ENCODE results near the gene CBX7.
A peak's percentile ranks its signal among the peaks of the same experiment; 100 is the strongest.

Gene CBX7

GRCh38 chr22:39152511-39153219 is at the start of gene CBX7:
CBX7 (minus strand) TSS chr22:39152680; CDS start chr22:39152444, 236 bp downstream.
- DNase-seq (ENCODE audit: low read depth), result peak; percentile 88

DNA sequence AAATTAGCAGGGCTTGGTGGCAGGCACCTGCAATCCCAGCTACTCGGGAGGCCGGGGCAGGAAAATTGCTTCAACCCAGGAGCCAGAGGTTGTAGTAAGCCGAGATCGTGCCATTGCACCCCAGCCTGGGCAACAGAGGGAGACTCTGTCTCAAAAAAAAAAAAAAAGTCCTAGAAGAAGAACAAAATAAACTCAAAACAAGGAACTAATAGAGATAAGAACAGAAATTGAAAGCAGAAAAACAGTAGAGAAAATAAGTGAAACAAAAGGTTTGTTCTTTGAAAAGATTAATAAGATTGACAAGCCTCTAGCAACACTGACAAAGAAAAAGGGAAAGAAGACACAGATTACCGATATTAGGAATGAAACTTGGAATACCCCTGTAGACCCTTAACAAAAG is 45.1 kb upstream of the CBX7 start:
- no peak for DNase-seq (ENCODE audit: low read depth)

GRCh38 chr22:39194098-39194497 is 41.6 kb upstream of the CBX7 start:
- no peak for DNase-seq (ENCODE audit: low read depth)

GRCh38 chr22:39188809-39189208 is 36.3 kb upstream of the CBX7 start:
- DNase-seq (ENCODE audit: low read depth), result no peak

DNA sequence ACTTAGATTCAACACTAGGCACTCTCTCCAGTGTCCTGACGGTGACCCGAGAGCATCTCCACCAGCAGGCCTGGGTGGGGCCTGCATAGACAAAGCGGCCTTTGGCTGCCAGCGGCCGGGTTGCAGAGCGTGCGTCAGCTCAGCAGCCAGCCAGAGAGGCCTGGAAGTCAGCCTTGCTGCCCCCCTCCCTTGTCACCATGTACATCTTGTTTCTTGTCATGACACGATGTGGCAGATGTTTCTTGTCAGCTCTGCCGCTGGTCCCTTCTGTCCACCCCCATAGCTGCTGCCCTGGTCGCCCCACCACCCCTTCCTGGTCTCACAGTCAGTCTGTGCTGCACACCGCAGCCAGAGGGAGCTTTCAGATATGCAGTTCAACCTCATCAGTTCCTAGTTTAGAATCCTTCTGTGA is 33.1 kb upstream of the CBX7 start:
- DNase-seq (ENCODE audit: low read depth), result peak; percentile 55

GRCh38 chr22:39184586-39185577 is 32.4 kb upstream of the CBX7 start:
- DNase-seq (ENCODE audit: low read depth), result no peak

DNA sequence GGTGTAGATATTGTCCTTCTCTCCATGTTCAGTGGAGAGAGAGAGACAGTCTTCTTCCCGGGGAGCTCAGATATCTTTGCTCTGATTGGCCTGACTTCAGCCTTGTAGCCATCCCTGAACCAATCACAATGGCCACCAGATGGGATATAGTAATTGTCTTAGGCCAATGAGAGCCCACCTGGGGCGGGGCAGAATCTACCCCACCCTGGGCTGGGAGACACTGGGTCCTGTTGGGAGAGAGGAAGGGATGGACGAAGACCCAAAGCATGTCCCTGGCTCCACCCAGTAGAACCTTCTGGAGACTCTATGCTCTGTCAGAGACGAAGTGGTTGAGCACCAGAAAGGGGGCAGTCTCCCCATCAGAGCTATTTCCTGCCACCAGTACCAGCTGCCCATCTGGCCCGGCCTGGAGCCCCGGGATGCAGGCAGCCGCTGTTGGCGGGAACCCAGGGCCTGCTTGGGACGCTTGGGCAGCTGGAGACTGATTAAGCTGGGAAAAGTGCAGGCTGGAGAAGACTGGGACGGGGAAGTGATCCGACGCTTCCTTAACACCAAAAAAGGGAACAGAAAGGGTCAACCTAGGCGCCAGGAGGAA is 31.6 kb upstream of the CBX7 start:
- peak; percentile 70 for DNase-seq (ENCODE audit: low read depth)

DNA sequence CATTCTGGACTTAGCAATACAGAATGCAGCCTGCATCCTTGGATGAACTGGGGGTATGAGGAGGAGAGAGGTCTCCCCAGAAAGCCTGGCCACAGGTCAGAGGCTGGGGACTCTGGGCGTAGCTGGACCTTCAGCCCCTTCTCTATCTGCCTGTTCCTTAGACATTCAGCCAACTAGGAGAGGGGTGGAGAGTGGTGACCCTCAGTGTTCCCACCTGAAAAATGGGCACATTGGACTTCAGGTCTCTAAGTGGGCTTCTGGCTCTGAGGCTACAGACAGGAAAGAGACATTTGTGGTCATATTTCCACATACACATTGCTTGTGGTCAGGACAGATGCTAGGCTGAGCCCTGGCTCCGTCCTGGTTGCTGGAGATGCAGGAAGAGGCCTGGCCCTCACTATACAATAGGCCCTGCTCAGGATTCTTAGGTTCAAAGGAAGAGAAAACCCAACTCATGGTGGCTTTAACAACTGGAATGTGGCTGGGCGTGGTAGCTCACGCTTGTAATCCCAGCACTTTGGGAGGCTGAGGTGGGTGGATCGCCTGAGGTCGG is 30.1 kb upstream of the CBX7 start:
- DNase-seq (ENCODE audit: low read depth), result peak; percentile 34

DNA sequence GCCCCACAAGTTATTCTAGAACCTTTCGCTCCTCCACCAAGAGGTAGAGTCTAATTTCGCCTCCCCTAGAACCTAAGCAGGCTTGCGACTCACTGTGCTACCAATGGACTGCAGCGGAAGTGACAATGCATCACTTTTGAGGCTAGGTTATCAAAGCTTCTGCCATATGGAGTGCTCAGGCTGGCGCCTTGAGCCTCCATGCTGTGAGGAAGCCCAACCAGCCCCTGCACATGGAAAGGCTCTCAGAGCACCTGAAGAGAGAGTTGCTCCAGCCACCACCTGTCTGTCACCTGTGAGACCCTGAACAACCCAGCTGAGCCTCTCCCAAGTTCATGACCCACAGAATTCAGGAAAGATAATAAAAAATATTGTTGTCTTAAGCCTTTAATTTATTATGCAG is 29.3 kb upstream of the CBX7 start:
- no peak for DNase-seq (ENCODE audit: low read depth)

GRCh38 chr22:39181356-39181755 is 28.9 kb upstream of the CBX7 start:
- DNase-seq (ENCODE audit: low read depth), result no peak

DNA sequence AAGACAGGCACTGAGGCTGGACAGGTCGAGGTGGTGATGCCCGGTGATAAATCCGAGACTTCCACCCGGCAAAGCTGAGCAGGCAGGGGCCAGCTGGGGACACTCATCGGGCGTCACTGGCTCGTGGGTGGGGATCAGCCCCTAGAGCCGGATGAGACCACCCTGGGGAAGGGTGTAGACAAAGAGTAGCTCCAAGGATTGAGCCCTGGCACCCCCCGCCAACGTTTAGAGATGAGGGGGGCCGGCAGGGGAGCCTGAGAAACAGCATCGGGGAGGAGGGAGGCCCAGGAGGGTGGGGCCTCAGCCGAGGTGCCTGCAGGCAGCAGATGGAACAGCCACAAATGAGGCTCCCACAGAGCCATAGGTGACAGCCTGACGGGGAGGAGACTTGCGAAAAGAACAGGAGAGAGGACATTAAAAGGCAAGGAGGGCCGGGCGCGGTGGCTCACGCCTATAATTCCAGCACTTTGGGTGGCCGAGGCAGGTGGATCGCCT is 27.4 kb upstream of the CBX7 start:
- DNase-seq (ENCODE audit: low read depth), result no peak

DNA sequence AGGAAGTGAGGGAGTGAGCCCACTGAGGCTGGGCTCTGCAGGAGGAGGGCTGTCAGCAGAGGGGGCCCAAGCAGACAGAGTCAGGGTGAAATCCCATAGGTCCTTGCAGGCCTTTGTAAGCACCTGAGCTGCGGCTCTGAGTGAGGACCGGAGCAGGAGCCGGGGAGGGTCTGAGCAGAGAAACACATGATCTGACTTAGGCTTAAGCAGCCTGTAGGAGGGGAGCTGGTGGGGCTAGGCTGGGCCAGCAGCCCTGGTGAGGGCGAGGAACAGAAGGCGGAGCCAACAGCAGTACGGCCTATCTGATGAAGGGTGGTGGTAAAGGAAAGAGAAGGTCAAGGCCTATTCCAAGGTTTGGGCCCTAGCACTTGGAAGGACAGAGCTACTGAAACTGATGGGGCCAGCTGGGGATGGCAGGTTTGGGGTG is 26.9 kb upstream of the CBX7 start:
- DNase-seq (ENCODE audit: low read depth), result no peak

DNA sequence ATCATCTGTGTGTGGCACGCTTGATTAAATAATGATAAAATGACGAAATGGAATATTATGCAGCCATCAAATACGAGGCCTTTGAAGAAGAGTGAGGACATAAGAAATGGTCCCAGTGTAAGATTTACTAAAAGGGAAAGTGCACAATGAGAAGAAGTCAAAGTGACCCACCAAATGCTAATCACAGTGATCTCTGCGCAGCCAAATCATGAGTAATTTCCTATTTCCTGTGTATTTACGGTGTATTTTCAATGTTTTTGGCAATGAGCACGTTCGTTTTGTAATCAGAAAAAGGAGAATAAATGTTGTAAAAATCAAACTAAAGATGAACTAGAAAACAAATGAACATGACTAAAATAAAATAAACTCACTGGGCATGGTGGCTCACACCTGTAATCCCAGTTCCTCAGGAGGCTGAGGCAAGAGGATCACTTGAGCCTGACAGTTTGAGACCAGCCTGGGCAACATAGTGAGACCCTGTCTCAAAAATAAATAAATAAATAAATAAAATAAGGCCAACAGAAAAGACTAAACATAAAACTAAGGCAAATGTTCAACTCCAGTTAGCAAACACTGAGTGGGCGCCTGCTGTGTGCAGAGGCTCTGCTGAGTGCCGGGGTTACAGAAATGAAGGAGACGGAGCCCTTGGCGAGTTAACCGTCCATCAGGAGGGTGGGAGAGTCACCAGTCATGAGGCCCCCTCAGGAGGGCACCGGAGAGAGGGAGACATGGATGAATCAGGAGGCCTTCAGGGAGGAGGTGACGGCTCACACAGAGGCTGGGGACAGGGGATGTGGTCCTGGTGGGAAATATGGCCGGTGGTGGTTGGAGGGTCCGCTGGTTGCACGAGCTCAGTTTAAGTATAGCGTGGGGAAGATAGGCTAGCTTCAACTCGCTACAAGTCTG is 26.0 kb upstream of the CBX7 start:
- peak; percentile 73 for DNase-seq (ENCODE audit: low read depth)

GRCh38 chr22:39177791-39178190 is 25.3 kb upstream of the CBX7 start:
- no peak for DNase-seq (ENCODE audit: low read depth)

DNA sequence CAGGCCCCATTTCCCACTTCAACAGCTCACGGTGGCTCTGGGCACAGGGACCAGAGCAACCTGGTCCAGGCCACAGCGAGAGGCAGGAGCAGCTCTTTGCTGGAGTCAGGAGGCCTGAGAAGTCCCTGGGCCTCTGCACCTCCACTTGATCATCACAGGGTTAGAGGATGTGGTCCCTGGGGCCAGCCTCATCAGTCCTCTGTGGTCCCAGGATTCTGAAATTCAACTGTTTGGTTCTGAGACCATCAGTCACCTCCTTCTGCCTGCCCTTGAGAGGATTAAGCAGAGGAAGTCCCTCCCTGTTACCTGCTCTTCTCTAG is 24.9 kb upstream of the CBX7 start:
- DNase-seq (ENCODE audit: low read depth), result no peak

GRCh38 chr22:39176714-39177455 is 24.4 kb upstream of the CBX7 start:
- DNase-seq (ENCODE audit: low read depth), result peak; percentile 34

GRCh38 chr22:39176143-39176713 is 23.7 kb upstream of the CBX7 start:
- DNase-seq (ENCODE audit: low read depth), result peak; percentile 93

DNA sequence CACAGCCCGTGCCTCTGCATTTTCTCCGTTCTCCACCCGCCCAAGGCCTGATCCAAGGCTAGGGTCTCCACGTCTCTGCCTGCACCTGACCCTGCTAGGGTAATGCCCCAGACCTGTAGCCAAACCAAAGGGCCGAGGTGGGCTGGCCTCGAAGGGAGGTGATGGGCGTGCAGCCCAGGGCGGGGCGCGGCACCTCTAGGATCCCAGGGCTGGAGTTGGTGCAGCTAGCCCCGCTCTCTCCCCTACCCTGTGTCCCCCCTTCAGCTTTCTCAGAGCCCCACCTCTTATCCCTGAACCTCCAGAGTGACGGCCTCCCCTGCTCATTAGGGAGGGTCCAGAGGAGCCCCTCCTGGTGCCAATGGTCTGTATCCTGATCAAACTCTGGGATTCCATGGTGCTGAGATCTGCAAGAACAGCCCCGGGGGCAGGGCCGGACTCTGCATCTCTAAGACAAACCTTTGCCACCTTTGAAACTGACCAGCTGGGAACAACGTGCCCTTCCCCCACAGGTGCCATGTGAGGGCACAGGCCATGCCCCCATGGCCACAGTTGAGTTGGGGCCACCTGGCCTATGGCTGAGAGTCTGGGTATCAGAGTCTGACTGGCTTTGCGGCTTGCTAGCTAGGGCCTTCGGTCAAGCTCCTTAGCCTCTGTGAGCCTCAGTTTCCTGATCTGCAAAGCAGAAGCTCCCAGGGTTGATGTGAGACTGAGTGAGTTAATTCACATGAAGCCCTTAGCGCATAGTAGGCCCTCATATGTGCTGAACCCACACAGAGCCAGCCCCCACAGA is 23.1 kb upstream of the CBX7 start:
- DNase-seq (ENCODE audit: low read depth), result peak; percentile 44
